Activated naive CD8-positive, alpha-beta T cell treated with anti-CD3 and anti-CD28 coated beads, Interleukin-2, amount 10 ng/mL, durations not matched to agents 7 days and 5 days (primary cell): ENCODE measurements around the gene APH1A. TPM values are rescaled to one million over a fixed set of nuclear protein-coding genes. Genes with fewer than 3 reads are reported as not detected.
A peak's percentile ranks its signal among the peaks of the same experiment; 100 is the strongest.
"Not testable (repeated sequence)": the region's sequence is repeated elsewhere in the genome, so short reads cannot be mapped to it uniquely, and the experiment has no call there.

Experiments
- ATAC-seq: fragments of 150-1000 bp; cut with Tn5 transposase; one replicate; pipeline ENCODE4 v1.10.0; 2021; ENCODE audit warnings: low read depth, moderate library complexity
- POLR2A ChIA-PET: fragments of 350-600 bp; sonication (Branson Sonifier 250); formaldehyde crosslinking; loops from one replicate; lab custom pipeline; 2021; ENCODE audit warnings: antibody characterized with exemption; lab: Charles Lee
- DNase-seq: peaks from one replicate; pipeline ENCODE4 v3.0.0; 2021
- H3K27ac Mint-ChIP-seq: one replicate; pipeline ENCODE4 v1.8.0; 2022; ENCODE audit warnings: mild to moderate bottlenecking, mixed read lengths
- H3K27me3 Mint-ChIP-seq: one replicate; pipeline ENCODE4 v1.8.0; 2022; ENCODE audit warnings: mild to moderate bottlenecking, moderate library complexity, mixed read lengths
- H3K36me3 Mint-ChIP-seq: one replicate; pipeline ENCODE4 v1.8.0; 2021; ENCODE audit warnings: mild to moderate bottlenecking, mixed read lengths
- H3K4me1 Mint-ChIP-seq: one replicate; pipeline ENCODE4 v1.8.0; 2021; ENCODE audit warnings: mixed read lengths
- H3K4me3 Mint-ChIP-seq: one replicate; pipeline ENCODE4 v1.8.0; 2022; ENCODE audit warnings: mild to moderate bottlenecking, moderate library complexity, mixed read lengths
- H3K9me3 Mint-ChIP-seq: one replicate; pipeline ENCODE4 v1.8.0; 2021; ENCODE audit warnings: mixed read lengths
- total RNA-seq, 2 experiments: library from RNA; stranded (reverse); gene quantifications; one replicate each; pipeline ENCODE4 v1.2.3, GENCODE V29; 2021

APH1A gene
- total RNA-seq, 2 experiments from 2014 or later, result 127 to 128 TPM

GRCh38 chr1:150262388-150263320 lies 6.2 kb downstream of the APH1A start:
- no peak overlapping the region for H3K4me3 Mint-ChIP-seq
- H3K27ac Mint-ChIP-seq, result no peak overlapping the region
- no peaks in the 10 kb centered on the region for H3K9me3 Mint-ChIP-seq
- DNase-seq (no peak), ATAC-seq (no peak)
- H3K27me3 Mint-ChIP-seq, result peaks cover 27% of the 10 kb centered on the region
- POLR2A ChIA-PET, result interaction anchor here (0.9 to 1.4 kb wide), 4 partner anchors 8 to 936 kb away, joined by 3 read pairs; partner anchors contain the start of genes C1orf54 and RPRD2
- peaks cover 19% of the 10 kb centered on the region for H3K4me1 Mint-ChIP-seq
- H3K36me3 Mint-ChIP-seq, result peaks cover 16% of the 10 kb centered on the region

- Mint-ChIP-seq H3K27ac (no peak overlapping the region), H3K36me3 (peaks cover 8% of the 10 kb centered on the region), H3K9me3 (no peaks in the 10 kb centered on the region), H3K4me1 (peaks cover 18% of the 10 kb centered on the region), H3K27me3 (peaks cover 40% of the 10 kb centered on the region), H3K4me3 (no peak overlapping the region)
- ATAC-seq (no peak), DNase-seq (no peak)
- POLR2A ChIA-PET, result interaction anchor here (0.6 to 0.9 kb wide), 2 partner anchors 26 to 185 kb away, joined by 3 to 5 read pairs; partner anchors contain the start of gene ANP32E
Observed at GRCh38 chr1:150261367-150261766, 7.4 kb downstream of the APH1A start.

GRCh38 chr1:150259758-150260669 lies 8.8 kb downstream of the APH1A start:
- POLR2A ChIA-PET, result interaction anchor here (0.6 to 0.9 kb wide), 2 partner anchors 26 to 254 kb away, joined by 3 read pairs; no protein-coding TSS in a partner anchor
- no peak for DNase-seq

GRCh38 chr1:150259217-150259616 lies 9.6 kb downstream of the APH1A start:
- POLR2A ChIA-PET, result no interaction called here
- Mint-ChIP-seq H3K9me3 (no peaks in the 10 kb centered on the region), H3K27ac (no peak overlapping the region), H3K4me3 (no peak overlapping the region), H3K4me1 (peaks cover 21% of the 10 kb centered on the region), H3K27me3 (peaks cover 46% of the 10 kb centered on the region), H3K36me3 (no peaks in the 10 kb centered on the region)
- DNase-seq, result no peak
- no peak for ATAC-seq

More at GRCh38 chr1:150259758-150260669, 8.8 kb downstream of the APH1A start:
- Mint-ChIP-seq H3K4me3 (no peak overlapping the region), H3K27ac (no peak overlapping the region), H3K4me1 (peaks cover 21% of the 10 kb centered on the region), H3K36me3 (no peaks in the 10 kb centered on the region), H3K27me3 (peaks cover 46% of the 10 kb centered on the region), H3K9me3 (no peaks in the 10 kb centered on the region)
- ATAC-seq, result no peak

- H3K9me3 Mint-ChIP-seq, result no peaks in the 10 kb centered on the region
- H3K27ac Mint-ChIP-seq, result no peak within 1 kb of the TSS
- no peak for DNase-seq
- H3K4me1 Mint-ChIP-seq, result peaks cover 17% of the 10 kb centered on the region
- H3K36me3 Mint-ChIP-seq, result no peaks in the 10 kb centered on the region
- ATAC-seq, result no peak
- peaks cover 51% of the 10 kb centered on the region for H3K27me3 Mint-ChIP-seq
- no peak within 1 kb of the TSS for H3K4me3 Mint-ChIP-seq
- POLR2A ChIA-PET, result interaction anchor here (0.6 to 2.1 kb wide), 2 partner anchors 11 to 35 kb away, joined by 3 to 7 read pairs; partner anchors contain the start of gene APH1A
Observed at GRCh38 chr1:150257624-150258585, 10.9 kb downstream of the APH1A start, which contains the start of gene CA14. Gene CA14 (plus strand): TSS chr1:150257774. CDS start chr1:150258129, 355 bp downstream.

- Mint-ChIP-seq H3K36me3 (no peaks in the 10 kb centered on the region), H3K27me3 (peaks cover 51% of the 10 kb centered on the region), H3K27ac (no peak overlapping the region), H3K9me3 (no peaks in the 10 kb centered on the region), H3K4me1 (peaks cover 15% of the 10 kb centered on the region), H3K4me3 (no peak overlapping the region)
- ATAC-seq, result no peak
- POLR2A ChIA-PET, result interaction anchor here (1.0 to 2.1 kb wide), 5 partner anchors 12 to 258 kb away, joined by 3 to 7 read pairs (median 4); partner anchors contain the start of genes APH1A, FALEC and RPRD2
- DNase-seq, result no peak
Observed at GRCh38 chr1:150256554-150257341, 12.1 kb downstream of the APH1A start.

- H3K27ac Mint-ChIP-seq, result no peak overlapping the region
- no peaks in the 10 kb centered on the region for H3K36me3 Mint-ChIP-seq
- H3K27me3 Mint-ChIP-seq, result peaks cover 52% of the 10 kb centered on the region
- H3K4me3 Mint-ChIP-seq, result peak overlapping the region; percentile 71
- H3K4me1 Mint-ChIP-seq, result peaks cover 15% of the 10 kb centered on the region
- DNase-seq (no peak), ATAC-seq (no peak)
- POLR2A ChIA-PET, result interaction anchor here (1.0 to 2.1 kb wide), 5 partner anchors 13 to 259 kb away, joined by 3 to 7 read pairs (median 4); partner anchors contain the start of genes APH1A, FALEC and RPRD2
- no peaks in the 10 kb centered on the region for H3K9me3 Mint-ChIP-seq
Observed at GRCh38 chr1:150256198-150256553, 12.6 kb downstream of the APH1A start.

GRCh38 chr1:150249936-150250335 lies 18.9 kb downstream of the APH1A start:
- no peaks in the 10 kb centered on the region for H3K36me3 Mint-ChIP-seq
- H3K27ac Mint-ChIP-seq, result no peak overlapping the region
- no peak overlapping the region for H3K4me3 Mint-ChIP-seq
- no peaks in the 10 kb centered on the region for H3K9me3 Mint-ChIP-seq
- POLR2A ChIA-PET, result no interaction called here
- DNase-seq (no peak), ATAC-seq (no peak)
- no peaks in the 10 kb centered on the region for H3K4me1 Mint-ChIP-seq
- H3K27me3 Mint-ChIP-seq, result peaks cover 23% of the 10 kb centered on the region

GRCh38 chr1:150243003-150243402 lies 25.8 kb downstream of the APH1A start:
- H3K36me3 Mint-ChIP-seq, result no peaks in the 10 kb centered on the region
- H3K27ac Mint-ChIP-seq, result no peak overlapping the region
- H3K27me3 Mint-ChIP-seq, result peaks cover 20% of the 10 kb centered on the region
- ATAC-seq (no peak), DNase-seq (no peak)
- no peak overlapping the region for H3K4me3 Mint-ChIP-seq
- H3K4me1 Mint-ChIP-seq, result peaks cover 7% of the 10 kb centered on the region
- POLR2A ChIA-PET, result no interaction called here
- H3K9me3 Mint-ChIP-seq, result no peaks in the 10 kb centered on the region

GRCh38 chr1:150237746-150238145 lies 31.1 kb downstream of the APH1A start:
- no peaks in the 10 kb centered on the region for H3K36me3 Mint-ChIP-seq
- POLR2A ChIA-PET, result no interaction called here
- no peaks in the 10 kb centered on the region for H3K9me3 Mint-ChIP-seq
- peak overlapping the region; percentile 20 for H3K27ac Mint-ChIP-seq
- peak overlapping the region; percentile 20 for H3K4me3 Mint-ChIP-seq
- no peak for DNase-seq
- H3K4me1 Mint-ChIP-seq, result peaks cover 27% of the 10 kb centered on the region
- peaks cover 4% of the 10 kb centered on the region for H3K27me3 Mint-ChIP-seq
- no peak for ATAC-seq

GRCh38 chr1:150237176-150237575 lies 31.6 kb downstream of the APH1A start:
- H3K4me3 Mint-ChIP-seq, H3K36me3 Mint-ChIP-seq, H3K9me3 Mint-ChIP-seq, H3K27me3 Mint-ChIP-seq, H3K27ac Mint-ChIP-seq, DNase-seq, ATAC-seq: not testable (repeated sequence)
- POLR2A ChIA-PET, result interaction anchor here (1.0 to 2.6 kb wide), 3 partner anchors 17 to 325 kb away, joined by 3 to 9 read pairs (median 3); partner anchors contain the start of gene RPRD2
- peaks cover 24% of the 10 kb centered on the region for H3K4me1 Mint-ChIP-seq
